ENCODE data around the gene PPP1R3C. TPM values are rescaled to one million over a fixed set of nuclear protein-coding genes. Genes with fewer than 3 reads are reported as not detected.

Gene PPP1R3C
- total and polyA plus RNA-seq, 11 donors, result 35.4 to 270 (median 140) TPM

DNA sequence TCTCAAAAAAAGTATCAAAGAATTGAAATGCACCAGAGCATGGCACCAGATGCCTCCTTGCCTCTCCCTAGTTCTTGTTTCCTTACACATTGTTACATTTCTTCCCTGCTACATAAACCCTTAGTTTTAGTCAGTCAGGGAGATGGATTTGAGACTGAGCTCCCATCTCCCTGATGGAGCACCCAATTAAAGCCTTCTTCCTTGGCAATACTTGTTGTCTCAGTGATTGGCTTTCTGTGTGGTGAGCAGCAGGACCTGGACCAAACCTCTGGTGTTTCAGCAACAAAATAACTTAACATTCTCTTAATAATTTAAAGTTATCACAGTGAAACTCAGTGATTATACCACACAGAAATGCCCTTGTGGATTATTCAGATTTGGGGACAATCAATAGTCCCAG is 26.9 kb downstream of the PPP1R3C start:
- no peak for DNase-seq
- TF ChIP-seq POLR2A (IDR thresholded peaks at IDR 0.05), result no peak
- TF ChIP-seq, protein P1, sequence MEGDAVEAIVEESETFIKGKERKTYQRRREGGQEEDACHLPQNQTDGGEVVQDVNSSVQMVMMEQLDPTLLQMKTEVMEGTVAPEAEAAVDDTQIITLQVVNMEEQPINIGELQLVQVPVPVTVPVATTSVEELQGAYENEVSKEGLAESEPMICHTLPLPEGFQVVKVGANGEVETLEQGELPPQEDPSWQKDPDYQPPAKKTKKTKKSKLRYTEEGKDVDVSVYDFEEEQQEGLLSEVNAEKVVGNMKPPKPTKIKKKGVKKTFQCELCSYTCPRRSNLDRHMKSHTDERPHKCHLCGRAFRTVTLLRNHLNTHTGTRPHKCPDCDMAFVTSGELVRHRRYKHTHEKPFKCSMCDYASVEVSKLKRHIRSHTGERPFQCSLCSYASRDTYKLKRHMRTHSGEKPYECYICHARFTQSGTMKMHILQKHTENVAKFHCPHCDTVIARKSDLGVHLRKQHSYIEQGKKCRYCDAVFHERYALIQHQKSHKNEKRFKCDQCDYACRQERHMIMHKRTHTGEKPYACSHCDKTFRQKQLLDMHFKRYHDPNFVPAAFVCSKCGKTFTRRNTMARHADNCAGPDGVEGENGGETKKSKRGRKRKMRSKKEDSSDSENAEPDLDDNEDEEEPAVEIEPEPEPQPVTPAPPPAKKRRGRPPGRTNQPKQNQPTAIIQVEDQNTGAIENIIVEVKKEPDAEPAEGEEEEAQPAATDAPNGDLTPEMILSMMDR (IDR thresholded peaks at IDR 0.05), result no peak
- ATAC-seq, result no peak
- H3K4me1 ChIP-seq, result peaks cover 4 to 75% (median 34%) of the 10 kb centered on the region in 12 donors
- no peaks in the 10 kb centered on the region for H3K27me3 ChIP-seq
- no peak overlapping the region for H3K4me3 ChIP-seq
- peaks cover 0 to 13% (median 3%) of the 10 kb centered on the region in 12 donors for H3K9me3 ChIP-seq
- intact Hi-C loops (cut with DNase I), result no loop called here
- H3K36me3 ChIP-seq, result no peaks in the 10 kb centered on the region
- H3K27ac ChIP-seq, result peak overlapping the region in 2 of 12 donors; percentile 14 to 47

DNA sequence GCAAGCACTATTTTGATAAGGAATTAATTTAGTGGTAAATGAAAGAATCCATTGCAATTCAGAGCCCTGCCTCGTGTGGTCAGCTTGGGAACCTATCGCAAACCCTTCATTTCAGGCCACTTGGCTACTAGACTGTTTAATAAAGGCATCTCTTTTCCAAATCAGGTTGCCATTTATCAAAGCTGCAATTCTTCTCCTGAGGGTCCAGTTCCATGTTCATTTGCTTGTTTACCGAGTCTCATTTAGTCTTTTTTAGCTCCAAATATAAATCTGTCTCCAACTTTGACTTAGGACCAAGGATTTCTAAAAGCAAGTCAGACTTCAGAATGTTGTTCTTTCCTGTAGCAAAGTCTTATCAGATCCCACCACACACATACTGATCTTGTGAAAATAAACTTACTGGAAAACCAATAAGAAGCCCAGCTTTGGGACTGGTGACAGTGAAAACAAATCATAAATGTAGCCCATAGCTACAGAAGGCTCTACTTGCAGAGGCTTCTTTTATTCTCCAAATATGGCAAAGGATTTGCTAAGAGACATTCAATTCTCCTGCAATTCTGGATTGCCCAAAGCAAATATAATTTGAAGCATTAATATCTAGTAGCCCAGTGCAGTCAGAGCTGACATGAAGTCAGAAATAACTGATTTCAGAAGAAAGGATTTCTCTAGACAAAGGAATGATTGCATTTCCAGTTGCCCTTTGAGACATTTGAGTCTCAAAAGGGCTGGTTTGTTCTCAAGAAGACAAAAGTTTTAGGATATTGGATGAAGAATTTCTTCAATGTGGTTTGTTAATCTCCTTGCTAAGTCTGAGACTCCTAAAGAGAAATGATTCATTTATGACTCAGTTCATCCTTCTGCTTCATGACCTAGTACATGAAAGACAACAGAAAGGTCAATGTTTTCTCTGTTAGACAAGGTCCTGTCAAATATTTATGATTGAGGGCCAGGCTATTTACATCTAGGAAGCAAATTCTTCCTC is 28.0 kb downstream of the PPP1R3C start:
- Histone ChIP-seq H3K27ac (peak overlapping the region in 6 of 12 donors; percentile 1 to 72 (median 44)), H3K4me3 (no peak overlapping the region), H3K9me3 (peaks cover 0 to 13% (median 3%) of the 10 kb centered on the region in 12 donors), H3K4me1 (peaks cover 4 to 63% (median 32%) of the 10 kb centered on the region in 12 donors), H3K27me3 (no peaks in the 10 kb centered on the region), H3K36me3 (no peaks in the 10 kb centered on the region)
- DNase-seq, result no peak
- 67 to 72% (median 71%) methylated on average over 3 of the region's 3 CpGs for WGBS, 4 donors
- ATAC-seq, result no peak
- intact Hi-C loops (cut with DNase I), result no loop called here
- TF ChIP-seq POLR2A (IDR thresholded peaks at IDR 0.05), result no peak
- TF ChIP-seq, protein P1 (IDR thresholded peaks at IDR 0.05), result peak in 1 of 12 donors; percentile 27

DNA sequence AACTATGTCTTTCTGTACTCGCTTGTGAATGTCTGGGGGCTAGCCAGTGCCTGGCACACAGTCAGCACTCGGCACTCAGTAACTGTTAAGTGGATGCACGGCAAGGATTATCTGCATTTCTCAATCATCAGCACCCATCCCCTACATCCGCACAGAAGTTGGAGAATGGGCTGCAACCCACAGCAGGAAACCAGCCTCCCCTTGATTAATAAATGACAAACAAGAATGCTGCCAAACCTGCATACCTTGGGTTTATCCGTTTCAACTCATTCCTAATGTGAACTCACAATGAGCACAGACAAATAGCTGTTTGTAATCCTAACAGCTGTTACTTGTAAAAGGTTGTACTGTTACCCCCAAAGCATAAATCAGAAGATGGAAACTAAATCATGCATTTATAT is 28.9 kb downstream of the PPP1R3C start:
- H3K4me1 ChIP-seq, result peaks cover 0 to 55% (median 26%) of the 10 kb centered on the region in 12 donors

More for the DNA sequence above, 28.9 kb downstream of the PPP1R3C start:
- Histone ChIP-seq H3K4me3 (no peak overlapping the region), H3K9me3 (peaks cover 0 to 13% (median 3%) of the 10 kb centered on the region in 12 donors), H3K27me3 (no peaks in the 10 kb centered on the region), H3K36me3 (no peaks in the 10 kb centered on the region), H3K27ac (peak overlapping the region in 3 of 12 donors; percentile 43 to 72 (median 44))
- TF ChIP-seq POLR2A (IDR thresholded peaks at IDR 0.05), result no peak
- TF ChIP-seq, protein P1 (IDR thresholded peaks at IDR 0.05), result no peak
- DNase-seq, result no peak
- intact Hi-C loops (cut with DNase I), result no loop called here
- WGBS, 4 donors, result 39 to 63% (median 45%) methylated on average over 5 of the region's 5 CpGs
- ATAC-seq, result no peak
